PC-3 (cell line): Measurements from ENCODE around the gene NR1I2.

ENCODE experiments used
- EZH2phosphoT487 ChIP-seq: fragments of 300-600 bp; sonication (generic); IDR thresholded peaks from 2 replicates; pipeline ENCODE4 v1.6.1; 2018; ENCODE audit warnings: mild to moderate bottlenecking, antibody characterized with exemption, low read length, borderline replicate concordance
- TF ChIP-seq, protein P1 (sequence below): fragments of 300-600 bp; sonication (generic); conservative IDR thresholded peaks from 2 replicates; pipeline ENCODE4 v1.5.1; 2017; ENCODE audit warnings: antibody characterized with exemption, low read depth, mild to moderate bottlenecking, low read length

DNA sequence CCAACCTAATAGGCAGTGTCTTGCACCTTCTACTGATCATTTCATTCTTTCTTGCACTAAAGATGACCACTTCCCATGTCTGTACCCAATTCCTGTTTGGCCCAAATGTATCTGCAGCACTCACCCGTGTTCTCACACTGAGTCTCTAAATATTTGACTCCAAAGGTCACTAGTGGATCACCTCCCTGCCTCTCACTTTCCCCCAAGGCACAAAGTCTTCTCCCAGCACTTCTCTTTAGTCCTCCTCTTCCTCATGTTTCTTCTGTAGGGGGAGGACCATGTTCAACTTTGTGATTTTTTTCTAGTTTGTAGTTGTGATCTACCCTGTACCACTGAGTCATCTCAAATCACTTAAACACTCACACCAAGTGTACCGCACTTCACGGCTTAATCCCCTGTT, 13.9 kb downstream of the NR1I2 start:
- TF ChIP-seq, protein P1, sequence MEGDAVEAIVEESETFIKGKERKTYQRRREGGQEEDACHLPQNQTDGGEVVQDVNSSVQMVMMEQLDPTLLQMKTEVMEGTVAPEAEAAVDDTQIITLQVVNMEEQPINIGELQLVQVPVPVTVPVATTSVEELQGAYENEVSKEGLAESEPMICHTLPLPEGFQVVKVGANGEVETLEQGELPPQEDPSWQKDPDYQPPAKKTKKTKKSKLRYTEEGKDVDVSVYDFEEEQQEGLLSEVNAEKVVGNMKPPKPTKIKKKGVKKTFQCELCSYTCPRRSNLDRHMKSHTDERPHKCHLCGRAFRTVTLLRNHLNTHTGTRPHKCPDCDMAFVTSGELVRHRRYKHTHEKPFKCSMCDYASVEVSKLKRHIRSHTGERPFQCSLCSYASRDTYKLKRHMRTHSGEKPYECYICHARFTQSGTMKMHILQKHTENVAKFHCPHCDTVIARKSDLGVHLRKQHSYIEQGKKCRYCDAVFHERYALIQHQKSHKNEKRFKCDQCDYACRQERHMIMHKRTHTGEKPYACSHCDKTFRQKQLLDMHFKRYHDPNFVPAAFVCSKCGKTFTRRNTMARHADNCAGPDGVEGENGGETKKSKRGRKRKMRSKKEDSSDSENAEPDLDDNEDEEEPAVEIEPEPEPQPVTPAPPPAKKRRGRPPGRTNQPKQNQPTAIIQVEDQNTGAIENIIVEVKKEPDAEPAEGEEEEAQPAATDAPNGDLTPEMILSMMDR = no peak
- no peak for TF ChIP-seq EZH2phosphoT487
